HG03558 (cell line): Measurements from ENCODE around the gene KCNC3.

Experiments used
- ATAC-seq: cut with Tn5 transposase; IDR thresholded peaks from one replicate; pipeline ENCODE4 v1.9.1; 2021; ENCODE audit warnings: moderate number of reproducible peaks; ENCODE audit not compliant: unreplicated experiment; ENCODE audit errors: extremely low read depth

KCNC3 gene

GRCh38 chr19:50312967-50313811, 16.0 kb downstream of the KCNC3 start:
- no peak for ATAC-seq

- ATAC-seq = no peak
These were observed 17.2 kb downstream of the KCNC3 start for GRCh38 chr19:50311723-50312635.

- ATAC-seq = no peak
These were observed 18.3 kb downstream of the KCNC3 start for GRCh38 chr19:50310759-50311465.

GRCh38 chr19:50309396-50310125, 19.6 kb downstream of the KCNC3 start:
- ATAC-seq = no peak

GRCh38 chr19:50308991-50309390, 20.2 kb downstream of the KCNC3 start:
- no peak for ATAC-seq

- no peak for ATAC-seq
These were observed 25.6 kb downstream of the KCNC3 start for GRCh38 chr19:50303558-50303957.

- ATAC-seq = no peak
These were observed 27.6 kb downstream of the KCNC3 start for GRCh38 chr19:50301607-50301971.

GRCh38 chr19:50300814-50301606, 28.2 kb downstream of the KCNC3 start:
- no peak for ATAC-seq

GRCh38 chr19:50300051-50300450, 29.1 kb downstream of the KCNC3 start:
- no peak for ATAC-seq

- no peak for ATAC-seq
These were observed 35.7 kb downstream of the KCNC3 start for GRCh38 chr19:50293263-50294004.

- ATAC-seq = no peak
These were observed 36.9 kb downstream of the KCNC3 start for GRCh38 chr19:50292216-50292827.

GRCh38 chr19:50290775-50291174, 38.4 kb downstream of the KCNC3 start:
- ATAC-seq = no peak

GRCh38 chr19:50290011-50290410, 39.2 kb downstream of the KCNC3 start:
- ATAC-seq = no peak

GRCh38 chr19:50288954-50289353, 40.2 kb downstream of the KCNC3 start:
- ATAC-seq = no peak

- ATAC-seq = no peak
These were observed 41.8 kb downstream of the KCNC3 start for GRCh38 chr19:50287331-50287730.

GRCh38 chr19:50286443-50286842, 42.7 kb downstream of the KCNC3 start:
- no peak for ATAC-seq

- no peak for ATAC-seq
These were observed 43.3 kb downstream of the KCNC3 start for GRCh38 chr19:50285833-50286232.

GRCh38 chr19:50281491-50281890, 47.7 kb downstream of the KCNC3 start:
- ATAC-seq = no peak
